GM04503 (cell line): Measurements from ENCODE around the gene CHST9.

Experiments used
- DNase-seq: peaks from one replicate; pipeline ENCODE4 v3.0.0-alpha.2; 2012; ENCODE audit warnings: low read depth

Gene CHST9

DNA sequence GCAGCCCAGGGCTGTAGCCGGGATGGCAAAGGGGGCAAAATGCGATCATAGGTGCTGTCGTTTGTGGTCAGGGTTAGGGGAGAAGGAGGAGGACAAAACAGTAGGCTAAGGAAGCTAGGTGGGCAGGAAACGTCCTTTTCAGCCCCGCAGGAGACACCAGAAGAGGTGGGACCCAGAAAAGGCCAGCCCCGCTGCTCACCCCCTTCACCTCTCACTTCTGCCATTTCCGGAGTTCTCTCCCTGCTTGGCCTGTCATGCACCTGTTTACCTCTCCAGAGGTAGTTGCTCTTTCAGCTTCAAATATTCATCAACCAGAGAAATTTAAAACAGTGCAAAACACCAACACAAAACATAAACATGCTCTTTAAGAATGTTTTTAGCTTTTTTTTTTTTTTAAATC is 320.4 kb downstream of the CHST9 start:
- no peak for DNase-seq

DNA sequence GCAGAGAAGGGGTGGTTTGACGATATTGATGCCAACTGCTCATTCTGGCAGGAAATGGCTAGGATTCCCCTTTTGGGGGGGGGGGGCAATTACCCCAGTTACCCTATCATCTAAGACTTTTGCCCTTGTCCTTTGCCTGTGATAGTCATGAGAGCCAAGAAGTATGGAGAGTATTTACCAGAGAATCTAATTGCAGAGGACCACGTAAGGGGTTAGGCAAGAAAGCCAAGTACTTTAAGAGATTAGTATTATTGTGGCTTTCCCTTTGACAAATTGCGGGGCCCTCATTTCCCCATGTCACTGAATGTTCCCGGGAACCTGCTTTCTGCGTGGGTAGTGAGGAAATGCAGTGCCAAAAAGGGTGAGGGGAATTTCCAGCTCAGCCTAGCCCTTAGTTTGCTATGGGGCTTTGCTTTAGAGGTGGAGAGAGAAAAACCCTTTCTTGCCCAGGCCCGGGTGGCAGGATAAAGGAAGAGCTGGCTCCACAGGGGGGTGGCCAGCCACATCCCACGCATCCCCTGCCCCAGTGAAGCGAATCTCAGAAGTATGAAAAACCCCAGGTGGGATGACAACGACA is 321.1 kb downstream of the CHST9 start:
- DNase-seq: no peak

DNA sequence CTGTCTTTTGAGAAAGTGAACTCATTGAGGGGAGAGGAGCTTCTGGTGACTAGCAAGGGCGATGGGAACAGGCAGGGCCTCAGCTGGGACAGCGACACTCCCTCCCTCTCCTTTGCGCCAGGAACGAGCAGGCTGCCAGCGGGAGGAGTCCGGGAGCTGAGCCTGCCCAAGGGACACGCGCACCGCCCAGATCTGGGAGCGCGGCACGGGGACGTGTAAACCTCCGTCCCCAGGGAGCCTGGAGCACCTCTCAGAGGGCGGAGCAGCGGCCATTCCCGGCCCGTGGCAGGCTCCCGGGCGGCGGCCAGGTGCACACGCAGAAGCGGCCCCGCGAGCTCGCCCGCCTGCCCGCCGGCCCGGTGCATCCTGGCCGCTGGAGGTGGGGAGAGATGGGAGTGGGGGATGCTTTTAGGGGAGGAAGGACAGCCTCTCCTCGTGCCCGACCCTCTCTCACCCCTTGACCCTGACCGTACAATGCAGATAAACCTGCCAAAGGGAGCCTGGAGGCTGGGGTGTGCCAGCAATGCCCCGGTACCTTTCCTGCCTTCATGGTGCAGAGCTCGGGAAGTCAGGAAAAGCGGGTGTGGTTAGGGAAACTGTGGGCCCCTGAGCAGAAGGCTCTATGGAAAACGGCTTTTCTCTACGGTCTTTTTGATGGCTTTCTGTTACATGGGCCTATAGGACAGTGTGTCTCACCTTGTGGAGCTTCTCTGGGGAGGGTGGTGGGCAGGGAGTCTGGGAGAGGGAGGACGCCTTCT is 321.8 kb downstream of the CHST9 start:
- DNase-seq: no peak

GRCh38 chr18:26862084-26862483 is 323.0 kb downstream of the CHST9 start:
- DNase-seq: no peak
